GM21367 (cell line): ENCODE data around the gene NOVA1.

ENCODE experiments used
- ATAC-seq: cut with Tn5 transposase; IDR thresholded peaks from one replicate; pipeline ENCODE4 v1.9.1; 2021; ENCODE audit not compliant: unreplicated experiment

NOVA1 gene

GRCh38 chr14:26594756-26595545 lies 2.9 kb downstream of the NOVA1 start:
- no peak for ATAC-seq

GRCh38 chr14:26594148-26594547 lies 3.7 kb downstream of the NOVA1 start:
- no peak for ATAC-seq

- no peak for ATAC-seq
Measured at GRCh38 chr14:26593357-26593756, 4.5 kb downstream of the NOVA1 start.

GRCh38 chr14:26589925-26590324 lies 7.9 kb downstream of the NOVA1 start:
- no peak for ATAC-seq

DNA sequence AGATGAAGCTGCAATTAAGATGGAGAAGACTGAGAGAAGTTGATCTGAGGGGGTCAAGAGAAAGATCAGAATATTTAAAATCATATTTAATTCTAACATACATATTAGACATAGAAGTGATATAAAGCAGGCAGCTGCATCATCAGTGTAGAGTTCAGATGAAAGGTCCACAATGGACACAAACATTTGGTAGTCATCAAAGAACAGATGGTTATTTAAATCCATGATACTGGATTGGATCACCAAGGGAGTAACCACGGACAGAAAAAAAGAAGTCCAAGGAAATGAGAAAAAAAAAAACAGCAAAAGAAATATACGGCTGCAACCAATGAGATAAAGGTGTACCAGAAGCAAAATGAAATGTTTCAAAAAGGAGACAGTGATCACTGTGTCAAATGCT lies 20.1 kb downstream of the NOVA1 start:
- no peak for ATAC-seq

GRCh38 chr14:26554069-26554772 lies 43.6 kb downstream of the NOVA1 start:
- ATAC-seq: no peak

DNA sequence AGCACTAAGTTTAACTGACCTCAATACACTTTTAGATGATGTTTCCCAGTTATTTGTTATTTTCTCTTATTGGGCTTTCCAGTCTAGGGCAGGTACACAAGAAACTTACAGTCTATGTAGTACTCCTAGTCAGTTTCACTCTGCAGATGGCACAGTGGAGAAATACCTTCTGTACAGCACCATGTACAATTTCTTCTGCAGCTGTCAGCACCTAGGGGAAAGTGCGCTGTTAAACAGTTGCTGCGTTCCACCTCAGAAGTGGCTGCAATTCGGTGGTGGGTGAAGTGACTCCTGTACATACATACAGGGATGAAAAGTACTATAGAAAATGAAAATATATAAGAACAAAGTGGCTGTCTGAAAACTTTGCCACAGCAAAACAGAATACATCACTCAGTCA lies 48.3 kb downstream of the NOVA1 start:
- ATAC-seq: no peak

DNA sequence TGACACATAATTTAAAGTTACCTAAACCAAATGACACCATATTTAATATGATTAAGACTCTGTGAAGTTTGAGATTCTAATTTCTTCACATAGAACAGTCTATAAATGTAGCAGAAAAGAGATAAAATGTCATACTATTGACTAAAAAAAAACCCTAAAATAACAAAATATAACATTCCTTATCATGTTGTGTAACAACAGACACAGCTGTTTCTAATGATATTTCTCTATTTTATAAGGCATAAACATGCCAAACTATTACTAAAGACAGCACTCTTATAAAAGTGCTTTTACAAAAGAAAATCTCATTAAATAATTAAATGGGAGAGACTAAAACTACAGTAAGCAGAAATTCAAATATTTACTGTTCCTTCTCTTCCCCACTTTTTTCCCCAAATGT lies 49.4 kb downstream of the NOVA1 start:
- ATAC-seq: no peak

DNA sequence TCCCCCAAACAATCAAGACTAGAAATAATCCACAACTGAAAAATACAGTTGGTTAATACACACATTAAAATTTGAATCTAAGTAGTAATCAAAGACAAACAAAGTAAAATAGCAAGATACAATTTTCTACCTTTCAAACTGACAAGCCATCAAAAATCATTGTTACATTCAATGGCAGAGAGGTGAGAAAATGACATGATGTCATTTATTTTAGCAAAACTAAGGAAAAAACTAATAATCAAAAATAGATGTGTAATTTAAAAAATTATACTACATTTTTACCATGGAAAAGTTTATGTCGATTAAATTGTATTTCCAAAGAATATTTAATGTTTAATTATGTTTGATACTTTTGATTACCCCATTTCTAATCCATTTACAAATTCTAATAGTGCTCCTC lies 59.7 kb downstream of the NOVA1 start:
- no peak for ATAC-seq

DNA sequence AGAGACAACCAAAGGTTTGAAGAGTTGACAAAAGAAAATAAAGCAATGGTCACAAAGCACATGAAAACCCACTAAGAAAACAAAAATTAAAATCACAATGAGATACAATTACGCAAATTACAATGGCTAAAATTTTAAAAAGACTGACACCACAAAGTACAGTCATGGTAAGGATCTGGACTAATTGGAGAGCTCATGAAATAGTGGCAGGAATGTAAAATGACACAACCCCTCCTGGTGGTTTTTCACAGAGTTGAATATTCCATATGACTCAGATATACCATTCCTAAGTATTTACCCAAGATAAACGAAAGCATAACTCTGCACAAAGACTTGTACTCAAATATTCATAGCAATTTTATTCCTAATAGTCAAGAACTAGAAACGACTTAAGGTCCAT lies 65.9 kb downstream of the NOVA1 start:
- ATAC-seq: no peak

GRCh38 chr14:26528415-26529182 lies 69.2 kb downstream of the NOVA1 start:
- ATAC-seq: no peak

- ATAC-seq: no peak
Measured at GRCh38 chr14:26527095-26527494, 70.7 kb downstream of the NOVA1 start.

- no peak for ATAC-seq
Measured at GRCh38 chr14:26526137-26526536, 71.7 kb downstream of the NOVA1 start.

GRCh38 chr14:26525085-26525484 lies 72.7 kb downstream of the NOVA1 start:
- ATAC-seq: no peak

GRCh38 chr14:26522967-26523366 lies 74.9 kb downstream of the NOVA1 start:
- no peak for ATAC-seq

- no peak for ATAC-seq
Measured at GRCh38 chr14:26517771-26518170, 80.1 kb downstream of the NOVA1 start.

GRCh38 chr14:26500028-26500427 lies 97.8 kb downstream of the NOVA1 start:
- no peak for ATAC-seq

DNA sequence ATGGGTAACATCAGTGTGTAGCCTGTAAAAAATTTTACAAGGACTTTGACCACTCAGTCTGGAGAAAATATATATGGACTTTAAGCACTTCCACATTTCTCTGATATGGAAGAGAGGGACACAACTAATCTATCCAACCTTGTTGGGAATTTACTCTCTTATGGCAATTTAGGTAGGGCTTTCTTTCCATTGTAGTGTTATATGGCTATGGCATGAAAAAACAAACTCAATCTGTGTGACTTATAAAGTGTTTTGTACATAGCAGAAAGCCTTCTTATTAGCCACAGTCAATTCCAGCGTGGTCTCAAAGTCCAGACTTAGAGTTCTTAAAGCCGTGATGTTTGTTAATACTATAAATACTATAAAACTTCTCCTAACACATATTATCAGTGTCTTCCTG lies 98.3 kb downstream of the NOVA1 start:
- ATAC-seq: no peak

- ATAC-seq: no peak
Measured at GRCh38 chr14:26486922-26487321, 110.9 kb downstream of the NOVA1 start.

DNA sequence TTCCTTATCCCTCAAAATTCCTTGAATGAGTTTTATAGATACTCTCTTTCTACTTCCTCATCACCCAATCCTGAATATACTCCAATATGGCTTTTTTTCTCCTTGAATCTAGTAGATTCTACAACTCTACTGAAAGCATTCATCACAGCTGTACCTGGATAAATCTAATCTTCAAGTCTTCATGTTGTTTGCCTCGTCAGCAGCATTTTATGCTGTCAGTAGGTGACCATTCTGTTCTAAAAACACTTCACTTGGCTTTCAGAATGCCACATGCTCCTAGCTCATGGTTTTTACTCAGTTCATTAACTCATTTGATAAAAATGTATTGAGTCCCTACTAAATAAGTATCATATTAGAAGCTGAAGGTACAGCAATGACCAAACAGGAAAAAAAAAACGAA lies 113.3 kb downstream of the NOVA1 start:
- ATAC-seq: no peak

- no peak for ATAC-seq
Measured at GRCh38 chr14:26478967-26479366, 118.9 kb downstream of the NOVA1 start.

- ATAC-seq: no peak
Measured at GRCh38 chr14:26466862-26467261, 131.0 kb downstream of the NOVA1 start.
